SKM-1 (cell line): ENCODE measurements around the gene PGLYRP4.
"Not testable (repeated sequence)": the region's sequence is repeated elsewhere in the genome, so short reads cannot be mapped to it uniquely, and the experiment has no call there.

Experiments used
- DNase-seq: peaks from one replicate; lab custom pipeline; 2025; ENCODE audit not compliant: unreplicated experiment; lab: John Stamatoyannopoulos, UW

PGLYRP4 gene

DNA sequence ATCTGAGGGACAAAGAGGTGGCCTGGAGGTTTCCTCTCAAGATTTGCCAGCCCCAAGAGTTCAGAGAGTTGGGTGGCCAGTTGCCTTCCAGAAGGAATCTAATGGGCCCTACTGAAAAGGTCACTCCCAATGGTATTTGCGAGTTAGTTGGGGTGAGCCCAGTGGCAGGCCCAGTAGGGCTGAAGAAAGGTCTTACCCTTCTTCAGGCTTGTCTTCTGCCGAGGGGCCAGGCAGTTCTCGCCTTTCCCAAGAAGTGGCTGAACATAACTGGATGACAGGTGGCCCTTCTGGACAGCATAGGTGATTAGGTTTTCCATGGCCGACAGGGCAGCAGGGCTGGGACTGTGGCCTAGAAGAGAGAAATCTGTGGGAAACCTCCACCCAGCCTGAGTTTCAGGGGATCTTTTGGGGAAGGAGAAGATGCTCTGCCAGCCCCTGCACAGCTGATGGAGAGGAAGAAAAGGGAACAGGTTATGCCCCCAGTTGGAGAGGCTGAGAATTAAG lies 7.2 kb downstream of the PGLYRP4 start:
- DNase-seq, result no peak

DNA sequence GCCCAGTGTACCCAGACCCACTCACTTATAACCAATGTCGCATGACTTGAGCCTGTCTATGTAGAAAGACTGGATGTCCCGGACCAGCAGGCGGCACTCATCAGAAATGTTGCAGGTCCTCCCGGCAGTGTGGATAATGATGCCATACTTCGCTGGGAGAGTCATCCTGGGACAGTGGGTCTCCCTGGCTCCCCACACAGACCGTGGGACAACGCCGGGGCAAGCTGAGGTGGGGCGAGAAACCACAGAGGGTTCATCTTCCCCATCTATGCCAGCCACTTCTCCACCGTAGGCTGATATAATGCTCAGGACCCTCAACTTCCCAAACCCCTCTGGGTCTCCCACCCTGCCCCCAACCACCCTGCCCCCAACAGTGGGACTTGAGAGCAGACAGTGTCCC lies 8.3 kb downstream of the PGLYRP4 start:
- DNase-seq, result no peak

DNA sequence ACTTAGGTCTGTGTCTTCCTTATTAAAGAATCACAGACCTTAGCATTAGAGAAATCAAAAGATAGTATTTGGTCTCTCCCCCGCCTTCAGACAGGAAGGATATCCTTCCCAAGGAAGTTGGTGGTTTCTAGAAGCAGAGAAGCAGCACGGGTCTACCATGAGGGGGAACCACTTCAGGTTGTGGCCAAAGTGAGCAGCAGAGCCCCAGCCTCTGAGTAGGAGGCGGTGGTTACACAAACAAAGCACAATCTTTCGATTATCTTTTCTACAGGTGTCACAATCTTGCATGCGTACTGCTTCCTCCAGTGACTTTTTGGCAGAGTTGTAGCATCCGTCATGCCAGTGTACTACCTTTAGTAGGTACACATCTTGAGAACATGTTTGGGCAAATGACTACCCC lies 8.8 kb downstream of the PGLYRP4 start:
- DNase-seq, result no peak

DNA sequence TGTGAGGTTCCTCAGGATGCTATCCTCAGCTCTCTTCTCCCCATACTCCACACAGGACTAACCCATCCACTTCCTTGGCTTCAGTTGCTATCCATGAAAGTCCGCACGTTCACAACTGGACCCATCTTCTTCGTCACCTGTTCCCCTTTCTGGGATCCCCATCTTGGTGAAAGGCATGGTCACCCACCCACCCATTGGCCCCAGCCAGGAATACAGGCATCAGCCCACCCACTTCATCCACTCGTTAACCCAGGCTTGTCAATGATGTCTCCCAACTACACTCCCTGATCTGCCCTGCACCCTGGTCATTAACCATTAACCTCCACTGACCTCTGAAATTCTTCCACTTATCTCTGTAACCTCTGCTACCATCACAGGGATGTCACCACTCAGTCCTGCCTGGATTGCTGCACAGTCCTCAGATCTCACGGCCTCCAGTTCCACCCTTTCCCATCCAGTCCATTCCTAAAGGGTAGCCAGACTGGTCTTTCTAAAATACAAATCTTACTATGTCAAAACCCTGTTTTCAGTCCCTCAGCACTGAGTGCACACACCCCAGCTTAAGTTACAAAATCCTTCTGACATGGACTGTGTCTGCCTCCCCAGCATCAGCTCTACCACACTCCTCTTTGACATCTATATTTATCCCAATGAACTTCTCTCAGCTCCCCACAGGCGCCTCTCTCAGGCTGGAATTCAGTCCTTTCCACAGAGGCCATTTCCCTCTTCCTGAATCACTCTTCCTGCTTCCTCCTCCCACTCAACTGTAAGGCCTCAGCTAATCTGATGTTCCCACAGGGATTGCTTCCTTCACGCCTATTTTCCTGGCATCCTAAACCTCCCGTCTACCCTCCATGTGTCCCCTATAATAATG lies 10.4 kb downstream of the PGLYRP4 start:
- no peak for DNase-seq

DNA sequence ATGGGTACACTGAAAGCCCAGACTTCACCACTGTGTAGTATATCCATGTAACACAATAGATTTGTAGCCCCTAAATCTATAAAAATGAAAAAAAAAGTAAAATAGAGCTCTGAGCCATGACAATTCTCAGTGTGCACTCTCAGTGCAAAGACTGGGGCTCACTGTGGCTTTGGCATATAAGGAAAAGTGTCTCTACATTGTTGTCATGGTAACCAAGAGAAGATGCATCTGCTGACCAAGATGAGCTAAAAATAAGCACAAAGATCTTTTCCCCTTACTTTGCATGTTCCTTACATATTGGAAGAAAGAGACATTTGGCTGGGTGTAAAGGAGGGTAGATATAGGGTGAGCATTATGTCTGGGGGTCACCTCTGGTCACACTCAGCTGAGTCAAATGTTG lies 12.0 kb downstream of the PGLYRP4 start:
- DNase-seq, result no peak

DNA sequence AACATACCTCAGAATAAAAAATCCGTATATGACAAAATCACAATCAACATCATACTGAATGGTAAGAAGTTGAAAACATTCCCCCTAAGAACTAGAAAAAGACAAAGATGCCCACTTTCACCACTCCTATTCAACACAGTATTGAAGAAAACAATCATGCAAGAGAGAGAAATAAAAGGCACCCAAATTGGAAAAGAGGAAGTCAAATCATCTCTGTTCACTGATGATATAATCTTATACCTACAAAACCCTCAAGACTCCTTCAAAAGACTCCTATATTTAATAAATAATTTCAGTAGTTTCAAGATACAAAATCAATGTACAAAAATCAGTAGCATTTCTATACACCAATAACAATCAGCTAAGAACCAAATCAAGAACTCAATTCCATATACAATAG lies 14.7 kb downstream of the PGLYRP4 start:
- DNase-seq, result no peak

DNA sequence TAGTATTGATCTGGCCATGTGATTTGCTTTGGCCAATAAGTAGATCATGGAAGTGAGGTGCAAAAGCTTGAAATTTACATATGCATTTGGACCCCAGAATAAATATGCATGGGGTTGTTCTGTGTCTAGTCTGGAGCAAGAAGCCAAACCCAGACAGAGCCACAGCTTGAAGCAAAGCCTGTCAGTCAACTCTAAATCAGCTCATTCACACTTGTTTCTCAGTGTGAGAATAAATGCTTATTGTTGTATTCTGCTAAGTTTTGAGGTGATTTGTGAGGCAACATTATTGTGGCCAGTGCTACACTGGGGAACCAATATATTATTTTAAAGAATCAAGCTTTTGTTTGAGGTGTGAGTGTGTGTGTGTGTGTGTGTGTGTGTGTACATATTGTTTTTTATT lies 23.7 kb downstream of the PGLYRP4 start:
- DNase-seq, result no peak

DNA sequence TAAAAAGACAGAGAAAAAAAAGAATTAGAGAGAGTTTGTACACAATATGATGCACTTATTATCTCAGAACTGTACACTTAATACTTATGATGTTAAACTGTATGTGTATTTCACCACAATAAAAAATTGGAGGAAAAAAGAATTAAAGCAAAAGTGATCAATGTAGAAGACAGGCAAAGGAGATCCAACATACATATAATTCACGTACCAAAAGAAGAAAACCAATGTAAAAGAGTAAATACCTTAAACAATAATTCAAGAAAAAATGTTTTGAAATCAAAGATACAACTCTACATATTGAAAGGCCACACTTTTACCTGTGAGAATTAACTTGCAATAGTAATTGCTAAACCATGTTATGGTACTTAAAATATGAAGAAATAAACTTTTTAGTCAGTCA lies 26.1 kb downstream of the PGLYRP4 start:
- no peak for DNase-seq

DNA sequence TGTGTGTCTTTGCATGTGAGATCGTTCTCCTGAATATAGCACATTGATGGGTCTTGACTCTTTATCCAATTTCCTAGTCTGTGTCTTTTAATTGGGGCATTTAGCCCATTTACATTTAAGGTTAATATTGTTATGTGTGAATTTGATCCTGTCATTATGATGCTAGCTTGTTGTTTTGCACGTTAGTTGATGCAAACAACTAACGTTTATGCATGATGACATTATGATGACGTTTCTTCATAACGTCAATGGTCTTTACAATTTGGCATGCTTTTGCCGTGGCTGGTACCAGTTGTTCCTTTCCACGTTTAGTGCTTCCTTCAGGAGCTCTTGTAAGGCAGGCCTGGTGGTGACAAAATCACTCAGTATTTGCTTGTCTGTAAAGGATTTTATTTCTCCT lies 30.5 kb downstream of the PGLYRP4 start:
- DNase-seq, result not testable (repeated sequence)

DNA sequence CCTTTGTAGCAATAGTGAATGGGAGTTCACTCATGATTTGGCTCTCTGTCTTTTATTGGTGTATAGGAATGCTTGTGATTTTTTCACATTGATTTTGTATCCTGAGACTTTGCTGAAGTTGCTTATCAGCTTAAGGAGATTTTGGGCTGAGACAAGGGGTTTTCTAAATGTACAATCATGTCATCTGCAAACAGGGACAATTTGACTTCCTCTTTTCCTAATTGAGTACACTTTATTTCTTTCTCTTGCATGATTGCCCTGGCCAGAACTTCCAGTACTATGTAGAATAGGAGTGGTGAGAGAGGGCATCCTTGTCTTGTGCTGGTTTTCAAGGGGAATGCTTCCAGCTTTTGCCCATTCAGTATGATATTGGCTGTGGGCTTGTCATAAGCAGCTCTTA lies 32.6 kb downstream of the PGLYRP4 start:
- DNase-seq, result not testable (repeated sequence)

DNA sequence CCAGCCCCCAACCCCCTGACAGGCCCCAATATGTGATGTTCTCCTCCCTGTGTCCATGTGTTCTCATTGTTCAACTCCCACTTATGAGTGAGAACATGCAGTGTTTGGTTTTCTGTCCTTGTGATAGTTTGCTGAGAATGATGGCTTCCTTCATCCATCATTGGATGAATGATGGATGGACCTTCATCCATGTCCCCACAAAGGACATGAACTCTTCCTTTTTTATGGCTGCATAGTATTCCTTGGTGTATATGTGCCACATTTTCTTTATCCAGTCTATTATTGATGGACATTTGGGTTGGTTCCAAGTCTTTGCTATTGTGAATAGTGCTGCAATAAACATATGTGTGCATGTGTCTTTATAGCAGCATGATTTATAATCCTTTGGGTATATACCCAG lies 34.3 kb downstream of the PGLYRP4 start:
- DNase-seq, result not testable (repeated sequence)

DNA sequence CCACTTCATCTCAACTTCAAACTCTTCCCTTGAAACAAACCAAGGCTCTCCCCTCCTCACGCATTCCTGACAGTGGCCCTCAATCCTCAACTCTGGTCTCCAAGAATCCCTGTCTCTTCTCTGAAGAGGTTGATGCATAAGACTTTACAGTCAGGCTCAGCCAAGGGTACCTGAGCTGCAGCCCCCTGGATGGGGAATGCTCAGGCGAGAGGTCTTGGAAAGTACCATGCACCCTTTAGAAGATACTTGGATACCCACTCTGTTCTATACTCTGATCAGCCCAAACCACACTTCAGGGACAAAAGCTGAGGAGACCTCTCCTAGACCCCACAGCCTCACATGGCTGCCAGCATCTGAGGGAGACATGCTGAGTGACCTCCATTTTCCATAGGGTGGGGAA lies 35.4 kb downstream of the PGLYRP4 start:
- no peak for DNase-seq

DNA sequence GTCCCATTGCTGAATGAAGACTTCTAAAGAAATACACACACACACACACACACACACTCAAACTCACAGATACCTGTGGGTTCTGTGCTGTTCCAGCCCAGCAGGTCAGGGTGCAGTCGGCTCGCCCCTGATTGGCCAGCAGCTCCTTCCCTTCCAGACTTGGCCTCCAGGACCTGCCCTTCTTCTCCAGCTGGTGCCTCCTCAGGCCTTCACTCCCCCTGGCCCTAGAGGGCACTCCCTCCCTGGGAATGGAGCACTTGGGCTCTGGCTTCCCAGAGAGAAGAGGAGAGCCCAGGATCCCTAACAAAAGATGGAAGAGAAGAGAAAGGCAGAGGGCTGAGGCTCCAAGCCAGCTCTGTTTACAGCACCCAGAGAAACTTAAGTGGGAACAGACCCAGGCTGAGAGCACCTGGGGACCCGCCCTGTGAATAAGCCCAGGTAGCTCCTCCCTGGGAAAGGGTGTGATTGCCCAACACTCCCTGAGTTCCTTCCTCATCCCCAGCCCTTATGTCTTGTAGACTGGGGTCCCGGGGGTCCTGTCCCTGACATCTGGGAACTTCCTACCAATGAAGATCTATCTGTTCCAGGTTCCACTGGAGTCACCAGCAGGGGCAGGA lies 36.0 kb downstream of the PGLYRP4 start, which contains the start of gene PGLYRP3:
PGLYRP3 (minus strand) TSS at position 383 of the 617 bp plus-strand sequence. CDS start 2,287 bp downstream, outside the sequence.
- no peak for DNase-seq

DNA sequence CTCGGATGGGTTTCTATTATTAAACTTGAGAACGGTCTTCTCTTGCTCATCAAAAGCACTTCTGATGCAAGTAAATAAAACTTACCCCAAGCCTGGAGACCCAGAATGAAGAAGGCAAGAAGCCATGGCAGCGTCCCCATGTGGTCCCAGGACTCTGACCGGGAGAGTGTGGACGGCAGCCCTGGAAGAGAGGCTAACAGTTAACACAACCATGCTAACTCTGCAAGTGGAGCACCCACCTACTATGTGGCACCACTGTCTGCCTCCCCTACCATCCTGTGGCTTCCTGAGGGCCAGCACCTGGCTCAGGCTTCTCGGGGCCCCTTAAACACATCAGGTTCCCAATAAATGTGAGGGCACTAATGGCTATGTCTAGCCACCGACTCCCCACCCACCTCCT lies 38.1 kb downstream of the PGLYRP4 start:
- DNase-seq, result no peak

DNA sequence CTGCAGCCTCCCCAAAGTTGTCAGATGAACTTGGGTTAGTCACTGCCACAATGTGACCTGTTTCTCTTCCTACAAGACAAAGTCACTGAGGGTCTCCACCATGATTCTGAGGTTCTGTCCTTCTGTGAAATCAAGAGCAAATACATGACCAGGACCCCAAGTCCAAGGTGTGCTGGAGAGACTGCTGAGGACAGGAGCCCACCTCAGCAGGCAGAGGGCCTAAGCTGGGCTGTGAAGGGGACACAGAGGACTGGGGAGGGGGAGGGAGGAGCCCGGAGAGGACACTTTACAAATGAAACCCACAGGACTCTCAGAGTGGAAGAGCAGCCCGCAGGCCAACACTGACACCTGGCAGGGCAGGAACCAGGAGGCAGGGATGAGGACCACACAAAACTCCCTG lies 39.2 kb downstream of the PGLYRP4 start:
- no peak for DNase-seq

DNA sequence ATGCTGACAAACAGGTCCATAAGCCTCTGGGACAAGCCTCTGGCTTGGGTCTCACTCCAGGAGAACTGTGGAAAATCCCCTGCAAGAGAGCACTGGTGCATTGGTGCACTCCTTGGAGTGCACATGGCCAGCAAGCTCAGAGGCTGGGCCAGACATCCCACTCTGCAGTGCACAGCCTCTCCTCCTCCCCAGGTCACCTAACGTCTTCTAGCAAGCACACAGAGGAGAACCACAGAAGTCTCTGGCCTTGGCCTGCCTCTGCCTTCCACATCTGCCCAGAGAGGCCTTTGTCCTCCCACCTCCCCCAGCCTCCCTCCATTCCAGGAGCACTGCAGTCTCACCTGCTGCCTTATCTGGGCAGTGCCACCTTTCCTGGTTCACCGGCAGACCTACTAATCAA lies 40.1 kb downstream of the PGLYRP4 start:
- DNase-seq, result no peak

DNA sequence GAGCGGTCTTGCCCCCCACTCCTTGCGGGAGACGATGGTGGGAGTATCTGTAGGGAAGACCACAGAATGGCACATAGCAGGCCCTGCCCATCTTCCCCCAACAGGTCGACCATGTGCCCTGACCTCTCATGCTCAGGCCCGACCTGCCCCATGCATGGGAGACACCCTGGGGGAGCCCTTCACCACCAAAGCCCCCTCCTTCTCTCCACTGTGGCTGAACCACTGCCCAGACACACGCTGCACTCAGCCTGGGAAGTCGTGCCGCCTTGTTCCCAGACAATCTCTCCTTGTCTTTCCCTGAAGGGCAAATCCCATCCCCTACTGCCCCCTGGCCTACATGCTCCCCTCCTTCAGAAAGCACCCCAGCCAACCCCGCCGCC lies 41.4 kb downstream of the PGLYRP4 start:
- DNase-seq, result no peak

DNA sequence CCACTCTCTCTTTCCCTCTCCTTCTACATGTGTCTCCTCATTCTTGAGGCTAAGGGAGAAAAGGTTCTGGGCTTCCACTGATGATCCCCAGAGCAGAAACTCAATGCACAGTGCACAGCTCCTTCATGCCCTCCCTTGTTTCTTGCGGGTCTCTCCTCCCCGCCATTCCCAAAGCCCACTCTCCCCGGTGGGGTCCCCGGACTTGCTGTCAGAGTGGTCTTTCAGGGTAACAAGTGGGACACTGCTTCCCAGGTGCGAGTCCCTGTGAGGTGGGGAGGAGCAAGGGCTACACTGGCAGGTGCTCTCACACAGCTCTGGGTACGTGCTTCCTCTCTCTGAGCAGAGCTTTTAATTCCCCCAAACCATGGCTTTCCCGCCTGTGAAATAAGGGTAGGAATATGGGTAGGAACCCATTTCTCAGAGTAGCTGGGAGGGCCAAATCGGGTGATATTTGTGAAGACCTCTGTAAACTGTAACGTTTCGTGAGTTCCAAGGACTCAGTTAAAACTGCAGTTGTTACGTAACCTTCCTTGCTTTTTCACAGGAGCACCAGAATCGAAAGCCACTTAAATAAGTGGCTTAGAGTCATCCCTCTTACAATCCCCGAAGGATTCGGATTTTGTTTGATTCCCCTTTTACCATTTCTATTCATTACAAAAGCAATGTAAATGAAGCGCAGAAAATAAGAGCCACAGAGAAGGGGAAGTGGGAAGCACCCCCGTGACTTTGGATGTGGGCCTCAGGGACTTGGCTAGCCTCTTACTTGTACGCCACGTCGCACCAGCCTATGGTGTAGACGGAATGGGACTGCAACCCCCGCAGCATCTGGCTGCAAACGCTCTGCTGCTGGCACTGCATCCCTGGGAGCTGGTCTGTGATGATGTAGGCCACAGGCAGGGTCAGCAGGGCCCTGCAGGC lies 42.1 kb downstream of the PGLYRP4 start:
- no peak for DNase-seq

DNA sequence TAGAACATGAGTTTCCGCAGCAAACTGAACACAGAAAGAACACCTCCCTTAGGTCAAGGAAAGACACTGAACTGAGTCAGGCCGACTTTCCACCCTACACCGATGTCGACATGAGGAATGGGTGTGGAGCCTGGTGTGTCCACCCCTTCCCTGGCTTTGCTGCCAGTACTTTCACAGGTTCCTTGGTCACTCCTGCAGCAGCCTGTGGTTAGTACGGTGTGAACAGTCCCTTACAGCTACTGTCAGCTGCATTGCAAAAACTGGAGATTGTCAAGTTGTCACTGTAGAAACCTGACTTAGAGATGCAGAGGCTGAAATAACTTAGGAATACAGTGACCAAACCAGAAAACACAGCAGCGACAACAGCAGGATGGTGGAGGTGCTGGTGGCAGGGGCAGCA lies 43.0 kb downstream of the PGLYRP4 start:
- DNase-seq, result no peak

DNA sequence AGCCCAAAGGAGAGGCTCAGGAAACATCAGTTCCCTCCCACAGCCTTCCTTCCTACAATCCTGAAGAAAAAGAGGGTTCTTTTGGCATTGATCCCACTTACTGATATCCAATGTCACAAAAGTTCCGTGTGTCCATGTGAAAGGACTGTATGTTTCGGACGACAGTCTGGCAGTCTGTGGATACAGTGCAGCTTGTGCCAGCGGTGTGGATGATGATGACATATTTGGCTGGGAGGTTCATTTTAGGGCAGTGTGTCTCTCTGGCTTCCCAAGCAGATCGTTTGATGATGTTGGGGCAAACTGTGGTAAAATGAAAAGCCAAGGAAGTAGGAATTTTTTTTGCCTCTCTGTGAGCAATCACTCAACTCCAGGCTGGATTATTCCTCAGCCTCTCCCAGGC lies 46.3 kb downstream of the PGLYRP4 start:
- DNase-seq, result no peak

DNA sequence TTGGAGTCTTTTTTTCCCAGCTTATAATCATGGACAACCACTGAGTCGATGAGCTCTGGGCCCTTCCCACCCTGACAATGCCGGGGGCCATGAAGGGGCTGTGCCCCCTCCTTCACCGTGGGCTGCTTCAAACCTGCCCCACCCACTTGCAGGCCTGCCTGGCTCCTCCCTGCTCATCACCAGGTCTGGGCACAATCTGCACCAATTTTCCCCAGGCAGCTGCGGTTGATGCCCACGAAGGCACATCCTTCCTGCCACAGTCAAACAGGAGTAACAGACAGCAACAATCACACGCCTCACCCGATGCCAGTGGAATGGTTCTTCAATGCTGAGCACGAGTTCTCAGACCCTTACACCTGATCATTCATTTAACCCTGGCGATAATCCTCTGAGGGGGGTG lies 54.8 kb downstream of the PGLYRP4 start:
- no peak for DNase-seq

DNA sequence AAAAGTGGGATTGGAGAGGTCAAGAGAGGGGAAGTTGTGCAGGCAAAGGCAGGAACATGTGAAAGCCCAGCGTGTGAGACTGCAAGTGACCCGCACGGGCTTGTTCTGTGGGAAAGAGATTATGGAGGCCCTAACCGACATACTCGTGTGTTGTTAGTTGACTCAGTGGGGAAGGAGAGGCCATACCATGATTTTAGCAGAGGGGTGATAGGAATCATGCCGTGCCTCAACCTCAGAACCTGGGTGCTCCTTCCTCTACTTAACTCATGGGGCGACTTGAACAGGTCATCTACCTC lies 55.2 kb downstream of the PGLYRP4 start:
- no peak for DNase-seq
